Gastrocnemius medialis (tissue), 4 donors: Measurements from ENCODE around the gene RSF1. TPM values are rescaled to one million over a fixed set of nuclear protein-coding genes. Genes with fewer than 3 reads are reported as not detected.

Experiments
- ATAC-seq, 2 donors: fragments of 150-250 bp; one replicate each; pipeline ENCODE4 v1.9.1; 2016
- DNase-seq, 2 donors: peaks; one replicate each; pipeline ENCODE4 v3.0.0-alpha.2; 2019
- H3K27ac ChIP-seq, 4 donors: fragments of 200-600 bp; sonication (generic); 1 replicate in 1 of 4; 2 replicates in 3 of 4; pipeline ENCODE4 v1.5.1; 2016 to 2018; ENCODE audit warnings: mild to moderate bottlenecking in 2 of 4, moderate library complexity in 1 of 4
- H3K27me3 ChIP-seq, 3 donors: fragments of 200-600 bp; sonication (generic) in 2 of 3; 1 replicate in 1 of 3; 2 replicates in 2 of 3; pipeline versions ENCODE4 v1.5.1 to v1.6.0; 2016 to 2019; ENCODE audit warnings: mild to moderate bottlenecking in 1 of 3, moderate library complexity in 1 of 3
- H3K36me3 ChIP-seq, 2 donors: fragments of 200-600 bp; sonication (generic) in 1 of 2; one replicate each; pipeline ENCODE4 v1.5.1; 2017 to 2018
- H3K4me1 ChIP-seq, 2 donors: fragments of 200-600 bp; sonication (generic) in 1 of 2; one replicate each; pipeline ENCODE4 v1.5.1; 2016 to 2017; ENCODE audit warnings: mild to moderate bottlenecking in 2 of 2
- H3K4me3 ChIP-seq, 4 donors: fragments of 200-600 bp; sonication (generic) in 3 of 4; 1 replicate in 1 of 4; 2 replicates in 3 of 4; pipeline ENCODE4 v1.5.1; 2016 to 2019; ENCODE audit warnings: mild to moderate bottlenecking in 2 of 4
- H3K9me3 ChIP-seq, 3 donors: fragments of 200-600 bp; sonication (generic) in 2 of 3; 1 replicate in 1 of 3; 2 replicates in 2 of 3; pipeline ENCODE4 v1.5.1; 2016 to 2019
- POLR2A ChIP-seq, 2 donors: fragments of 450-650 bp; IDR thresholded peaks; one replicate each; pipeline ENCODE4 v1.6.1; 2017; ENCODE audit warnings: antibody characterized with exemption in 2 of 2, mild to moderate bottlenecking in 2 of 2, moderate library complexity in 2 of 2
- in situ Hi-C, 4 donors: fragments of 200-750 bp; cut with MboI; loops; one replicate each; pipeline versions ENCODE4 v1.15.0 to v1.8.0; 2017; ENCODE audit warnings: low sequenced_read_pairs in 4 of 4
- intact Hi-C: fragments of 100-400 bp; cut with DNase I; formaldehyde crosslinking; loops from one replicate; pipeline ENCODE4 v1.15.1; 2023; ENCODE audit warnings: low total_unique reads
- total RNA-seq, 4 donors: library from RNA; depleted of rRNA; stranded (reverse); fragments of >200 nt; gene quantifications; one replicate each; pipeline versions ENCODE4 v1.1.0 to v1.2.3, GENCODE V29; 2016
- TF ChIP-seq, protein P1 (sequence below), 5 experiments: fragments of 450-650 bp in 3 of 5; fragments of 200-600 bp in 2 of 5; sonication (generic) in 2 of 5; IDR thresholded peaks in 4 of 5; conservative IDR thresholded peaks in 1 of 5; 1 replicate in 4 of 5; 2 replicates in 1 of 5; pipeline ENCODE4 v1.5.1; 2016 to 2019; ENCODE audit warnings: antibody characterized with exemption in 5 of 5, mild to moderate bottlenecking in 3 of 5, moderate library complexity in 3 of 5

The RSF1 gene
- total RNA-seq, 4 donors from 2014 or later, result 17.9 to 48.4 (median 45.7) TPM

DNA sequence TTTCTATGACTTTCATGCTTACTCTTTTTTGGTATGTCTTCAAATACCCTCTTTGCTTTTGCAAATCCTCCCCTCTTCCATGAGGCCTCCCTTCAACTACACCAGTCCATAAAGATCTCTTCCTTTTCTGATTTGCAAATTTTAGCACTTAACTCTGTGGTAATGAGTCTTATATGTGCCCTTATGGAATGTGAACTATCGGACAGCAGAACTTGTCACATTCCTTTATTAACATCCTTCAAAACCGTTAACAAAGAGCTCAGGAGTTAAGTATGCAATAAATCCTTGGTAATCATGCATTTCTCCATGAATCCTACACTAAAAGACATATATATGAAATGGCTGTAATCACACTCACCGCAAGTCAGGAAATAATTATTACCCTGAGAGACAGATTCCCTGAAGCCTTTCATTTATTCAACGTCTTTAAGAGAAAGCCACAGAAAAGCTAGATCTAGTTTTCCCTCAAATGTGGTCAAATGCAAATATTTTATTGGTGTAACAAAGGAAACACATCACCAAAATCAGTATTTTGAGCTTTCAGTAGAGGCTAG lies 190.3 kb downstream of the RSF1 start:
- no peaks in the 10 kb centered on the region for H3K9me3 ChIP-seq
- intact Hi-C loops, result no loop called here

DNA sequence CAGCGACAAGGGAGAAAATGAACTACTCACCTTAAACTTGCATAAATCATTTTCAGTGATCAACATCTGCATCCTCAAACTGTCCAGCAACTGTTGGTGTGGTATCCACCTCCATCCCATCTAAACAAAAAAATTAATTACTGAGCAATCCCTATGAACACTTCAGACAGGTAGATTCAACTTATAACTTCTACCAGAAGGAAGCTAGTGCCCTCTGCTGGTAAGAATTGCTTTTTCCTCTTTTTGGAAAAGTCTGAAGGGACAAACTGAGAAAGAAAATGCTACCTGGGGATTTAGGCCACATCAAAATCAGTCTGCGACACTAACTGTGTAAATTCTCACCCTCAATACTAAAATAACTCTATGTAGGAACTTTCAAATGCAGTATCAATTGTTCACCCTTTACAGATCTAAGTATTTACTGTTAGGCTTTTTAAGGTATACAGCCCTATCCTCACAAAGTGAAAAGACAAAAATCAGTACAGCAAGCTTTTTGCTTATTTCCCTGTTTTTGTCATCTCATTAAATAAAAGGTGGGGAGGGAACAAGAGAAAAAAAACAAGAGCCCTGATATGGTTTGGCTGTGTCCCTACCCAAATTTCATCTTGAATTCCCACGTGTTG lies 200.8 kb downstream of the RSF1 start:
- intact Hi-C loops (no loop called here), in situ Hi-C loops (loop anchor here in 1 of 4 donors (25.0 kb wide), 1 partner anchor 93 kb away; no protein-coding TSS in a partner anchor)
- ATAC-seq (peak in 1 of 2 donors; percentile 30), DNase-seq (no peak)
- H3K9me3 ChIP-seq, result no peaks in the 10 kb centered on the region
- no peak overlapping the region for H3K4me3 ChIP-seq
- H3K4me1 ChIP-seq, result no peaks in the 10 kb centered on the region
- TF ChIP-seq, protein P1, sequence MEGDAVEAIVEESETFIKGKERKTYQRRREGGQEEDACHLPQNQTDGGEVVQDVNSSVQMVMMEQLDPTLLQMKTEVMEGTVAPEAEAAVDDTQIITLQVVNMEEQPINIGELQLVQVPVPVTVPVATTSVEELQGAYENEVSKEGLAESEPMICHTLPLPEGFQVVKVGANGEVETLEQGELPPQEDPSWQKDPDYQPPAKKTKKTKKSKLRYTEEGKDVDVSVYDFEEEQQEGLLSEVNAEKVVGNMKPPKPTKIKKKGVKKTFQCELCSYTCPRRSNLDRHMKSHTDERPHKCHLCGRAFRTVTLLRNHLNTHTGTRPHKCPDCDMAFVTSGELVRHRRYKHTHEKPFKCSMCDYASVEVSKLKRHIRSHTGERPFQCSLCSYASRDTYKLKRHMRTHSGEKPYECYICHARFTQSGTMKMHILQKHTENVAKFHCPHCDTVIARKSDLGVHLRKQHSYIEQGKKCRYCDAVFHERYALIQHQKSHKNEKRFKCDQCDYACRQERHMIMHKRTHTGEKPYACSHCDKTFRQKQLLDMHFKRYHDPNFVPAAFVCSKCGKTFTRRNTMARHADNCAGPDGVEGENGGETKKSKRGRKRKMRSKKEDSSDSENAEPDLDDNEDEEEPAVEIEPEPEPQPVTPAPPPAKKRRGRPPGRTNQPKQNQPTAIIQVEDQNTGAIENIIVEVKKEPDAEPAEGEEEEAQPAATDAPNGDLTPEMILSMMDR (IDR thresholded peaks at IDR 0.05 in 4 of 5, conservative IDR thresholded peaks at IDR 0.05 in 1 of 5), result peak in 4 of 5 experiments; percentile 24 to 66 (median 49)
- no peak for TF ChIP-seq POLR2A (IDR thresholded peaks at IDR 0.05)
- H3K27me3 ChIP-seq, result no peaks in the 10 kb centered on the region
- H3K36me3 ChIP-seq, result peaks cover 0 to 67% of the 10 kb centered on the region in 2 donors
- no peak overlapping the region for H3K27ac ChIP-seq

More for the DNA sequence above, 190.3 kb downstream of the RSF1 start:
- Histone ChIP-seq H3K36me3 (peaks cover 0 to 10% of the 10 kb centered on the region in 2 donors), H3K4me3 (no peak overlapping the region), H3K27me3 (no peaks in the 10 kb centered on the region), H3K27ac (no peak overlapping the region), H3K4me1 (peaks cover 0 to 3% of the 10 kb centered on the region in 2 donors)
- in situ Hi-C loops, result no loop called here
- TF ChIP-seq, protein P1 (IDR thresholded peaks at IDR 0.05 in 4 of 5, conservative IDR thresholded peaks at IDR 0.05 in 1 of 5), result no peak
- TF ChIP-seq POLR2A (IDR thresholded peaks at IDR 0.05), result no peak
- ATAC-seq (no peak), DNase-seq (no peak)

DNA sequence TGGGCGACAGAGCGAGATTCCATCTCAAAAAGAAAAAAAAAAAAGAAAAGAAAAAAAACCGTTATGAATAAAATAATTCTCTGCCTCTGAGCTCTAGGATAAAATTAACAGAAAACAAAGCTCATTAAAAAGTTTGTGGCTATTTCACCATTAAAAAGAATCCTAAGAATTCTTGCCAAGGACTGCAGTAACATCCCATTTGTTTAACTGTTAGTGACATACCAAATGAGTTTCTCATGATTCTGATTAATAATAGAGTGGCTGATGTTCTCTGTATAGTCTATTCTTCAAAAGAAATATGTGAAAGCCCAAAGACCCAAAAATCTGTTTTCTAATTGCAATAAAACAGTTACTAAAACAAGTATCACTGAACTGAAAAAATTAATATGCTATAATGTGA lies 202.6 kb downstream of the RSF1 start:
- in situ Hi-C loops, result loop anchor here in 1 of 4 donors (25.0 kb wide), 1 partner anchor 94 kb away; no protein-coding TSS in a partner anchor
- no peak for ATAC-seq
- intact Hi-C loops, result no loop called here
- Histone ChIP-seq H3K4me1 (no peaks in the 10 kb centered on the region), H3K27me3 (no peaks in the 10 kb centered on the region), H3K4me3 (no peak overlapping the region), H3K27ac (no peak overlapping the region), H3K36me3 (peaks cover 0 to 59% of the 10 kb centered on the region in 2 donors), H3K9me3 (no peaks in the 10 kb centered on the region)
- DNase-seq, result no peak
- TF ChIP-seq, protein P1 (IDR thresholded peaks at IDR 0.05 in 4 of 5, conservative IDR thresholded peaks at IDR 0.05 in 1 of 5), result no peak
- TF ChIP-seq POLR2A (IDR thresholded peaks at IDR 0.05), result no peak

DNA sequence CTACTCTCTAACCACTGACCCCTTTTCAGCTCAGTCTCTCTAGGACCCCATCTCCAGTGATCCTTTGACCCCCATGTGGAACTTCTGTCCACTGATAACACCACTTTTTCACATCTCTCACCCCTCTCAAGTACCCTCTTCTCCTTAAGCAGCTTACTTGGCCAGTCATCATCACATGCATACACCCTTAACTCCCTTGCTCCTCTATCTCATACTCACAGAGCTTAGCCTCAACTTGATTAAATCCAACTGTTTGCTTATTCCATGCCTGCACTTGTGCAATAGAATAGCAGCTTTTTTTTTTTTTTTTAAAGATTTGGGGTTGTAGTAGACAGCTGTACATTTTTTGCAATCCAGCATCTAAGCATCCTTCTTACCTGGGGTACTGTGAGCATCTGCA lies 208.6 kb downstream of the RSF1 start:
- DNase-seq, result no peak
- Histone ChIP-seq H3K4me3 (no peak overlapping the region), H3K9me3 (no peaks in the 10 kb centered on the region), H3K36me3 (peaks cover 0 to 46% of the 10 kb centered on the region in 2 donors), H3K4me1 (no peaks in the 10 kb centered on the region), H3K27me3 (no peaks in the 10 kb centered on the region), H3K27ac (no peak overlapping the region)
- intact Hi-C loops (no loop called here), in situ Hi-C loops (loop anchor here in 1 of 4 donors (25.0 kb wide), 1 partner anchor 100 kb away; no protein-coding TSS in a partner anchor)
- TF ChIP-seq POLR2A (IDR thresholded peaks at IDR 0.05), result no peak
- TF ChIP-seq, protein P1 (IDR thresholded peaks at IDR 0.05 in 4 of 5, conservative IDR thresholded peaks at IDR 0.05 in 1 of 5), result no peak
- no peak for ATAC-seq

Other genes starting within 250 kb of the RSF1 start
- under 1 TPM in 3 of 4 donors, not detected in 1; 0.11 to 0.82 (median 0.46) TPM for gene AQP11, start 230.8 kb downstream of the RSF1 start, total RNA-seq
- gene CLNS1A, start 182.9 kb downstream of the RSF1 start, total RNA-seq, result 10 to 100 TPM; 47.0 to 92.0 (median 81.3) TPM
- 10 to 100 TPM; 32.4 to 70.3 (median 48.3) TPM for gene AAMDC, start 422 bp upstream of the RSF1 start, total RNA-seq
- 10 to 100 TPM in 3 of 4 donors, 1 to 10 TPM in 1; 10.0 to 13.8 (median 11.9) TPM for gene INTS4, start 173.9 kb upstream of the RSF1 start, total RNA-seq
- gene KCTD14, start 202.6 kb upstream of the RSF1 start, total RNA-seq, result under 1 TPM in 2 of 4 donors, not detected in 2; 0.25 to 0.38 TPM
- 10 to 100 TPM in 2 of 4 donors, under 1 TPM in 1, not detected in 1; 0.67 to 31.3 (median 14.0) TPM for gene THRSP, start 243.1 kb upstream of the RSF1 start, total RNA-seq